Measurements from ENCODE around the gene ESYT1. TPM values are rescaled to one million over a fixed set of nuclear protein-coding genes. Genes with fewer than 3 reads are reported as not detected.

ESYT1 gene
- total RNA-seq, 1 experiment from 2014 or later = 111 TPM

- H3K9me3 Mint-ChIP-seq = peaks cover 0 to 3% of the 10 kb centered on the region in 2 experiments; a peak in 1 of 5 replicates
Measured at GRCh38 chr12:56104109-56104814, 23.8 kb upstream of the ESYT1 start, which contains the start of gene PA2G4. Gene PA2G4, plus strand, starts transcription at chr12:56104559. Its CDS starts 179 bp downstream, at chr12:56104738.

More at GRCh38 chr12:56104109-56104814, 23.8 kb upstream of the ESYT1 start, which contains the start of gene PA2G4:
- Histone ChIP-seq H2AK5ac (ENCODE audit: insufficient read length, low read length) (no peak within 1 kb of the TSS), H2BK120ac (ENCODE audit: low read depth, low read length, poor library complexity, severe bottlenecking) (no peak within 1 kb of the TSS), H3K4ac (ENCODE audit: low read depth, low read length) (no peak within 1 kb of the TSS), H2BK5ac (ENCODE audit: insufficient read length, low read length) (no peak within 1 kb of the TSS), H3K14ac (ENCODE audit: insufficient read depth, low read length) (peak within 1 kb of the TSS; percentile 64; the same call in 1 of the 2 replicates), H3K79me2 (ENCODE audit: insufficient read depth, low read length) (peaks cover 17% of the 10 kb centered on the region; the same call in 1 of the 2 replicates), H3K27me3 (ENCODE audit: insufficient read depth, low read length) (no peaks in the 10 kb centered on the region), H3K27ac (ENCODE audit: insufficient read length, low read depth, low read length) (no peak within 1 kb of the TSS), H3T11ph (ENCODE audit: low read length) (no peak within 1 kb of the TSS), H3K23ac (ENCODE audit: insufficient read length, low read depth, low read length) (no peak within 1 kb of the TSS), H4K20me1 (ENCODE audit: control insufficient read depth, insufficient read depth, insufficient read length) (no peaks in the 10 kb centered on the region), H4K8ac (replicated peaks; ENCODE audit: insufficient read length, low read depth, low read length) (no peak within 1 kb of the TSS), H2BK20ac (ENCODE audit: low read depth, low read length, poor library complexity, severe bottlenecking) (no peak within 1 kb of the TSS), H3K4me2 (ENCODE audit: insufficient read depth, insufficient read length, low read length) (peak within 1 kb of the TSS; percentile 81), H4K5ac (ENCODE audit: insufficient read length, low read depth, low read length) (no peak within 1 kb of the TSS), H3K23me2 (ENCODE audit: insufficient read length, low read depth, low read length, poor library complexity, severe bottlenecking) (peaks cover 8% of the 10 kb centered on the region), H2BK15ac (ENCODE audit: low read depth, low read length) (no peak within 1 kb of the TSS), H2BK12ac (ENCODE audit: insufficient read length, low read depth, low read length) (no peak within 1 kb of the TSS), H3K56ac (ENCODE audit: insufficient read length, low read depth, low read length) (no peak within 1 kb of the TSS), H4K91ac (ENCODE audit: insufficient read length, low read depth, low read length) (no peak within 1 kb of the TSS), H3K9ac (ENCODE audit: extremely low read depth, insufficient read length, low read length) (peak within 1 kb of the TSS; percentile 78), H3K4me1 (ENCODE audit: insufficient read depth, low read length) (peaks cover 8% of the 10 kb centered on the region; the same call in 1 of the 2 replicates), H3K79me1 (ENCODE audit: insufficient read depth, low read depth, low read length, poor library complexity, severe bottlenecking) (no peaks in the 10 kb centered on the region), H3K9me3 (ENCODE audit: control insufficient read depth, low read depth, low read length) (no peaks in the 10 kb centered on the region), H2AFZ (ENCODE audit: low read length) (no peak within 1 kb of the TSS), H3K18ac (ENCODE audit: insufficient read length, low read depth, low read length) (no peak within 1 kb of the TSS)
- Mint-ChIP-seq H3K27ac (peak within 1 kb of the TSS; percentile 98 to 100 (median 99)), H3K4me1 (peaks cover 22 to 27% of the 10 kb centered on the region in 2 experiments), H3K36me3 (ENCODE audit: insufficient read depth in 1 of 3, low read depth in 3 of 3) (peaks cover 38 to 81% (median 66%) of the 10 kb centered on the region in 3 experiments), H3K4me3 (peak within 1 kb of the TSS; percentile 95 to 100), H3K27me3 (ENCODE audit: low read depth) (no peaks in the 10 kb centered on the region; the same call in 1 of the 2 replicates)
- no CpG with 5 or more reads among the region's 60 CpGs for WGBS (ENCODE audit: extremely low coverage, insufficient read length, low lambda C conversion rate)
- TF ChIP-seq CTCF (conservative IDR thresholded peaks at IDR 0.05) = no peak
- DNase-seq = peak; percentile 100
